Central memory CD8-positive, alpha-beta T cell (primary cell): ENCODE results near the gene TULP3.

ENCODE experiments used
- ATAC-seq: fragments of 150-1000 bp; cut with Tn5 transposase; replicated peaks from 2 replicates; pipeline ENCODE4 v1.10.0; 2022; ENCODE audit warnings: mild to moderate bottlenecking, moderate FRiP score, moderate number of reproducible peaks; ENCODE audit not compliant: poor library complexity, severe bottlenecking; ENCODE audit errors: extremely low read depth
- DNase-seq, 2 donors: peaks; one replicate each; pipeline ENCODE4 v3.0.0; 2021; ENCODE audit warnings: low spot score in 2 of 2
- H3K27ac Mint-ChIP-seq: one replicate; pipeline ENCODE4 v1.8.0; 2022; ENCODE audit warnings: low read depth, mild to moderate bottlenecking, moderate library complexity, mixed read lengths
- H3K27me3 Mint-ChIP-seq: one replicate; pipeline ENCODE4 v1.8.0; 2022; ENCODE audit warnings: mixed read lengths
- H3K36me3 Mint-ChIP-seq: one replicate; pipeline ENCODE4 v1.8.0; 2022; ENCODE audit warnings: mild to moderate bottlenecking, moderate library complexity, mixed read lengths; ENCODE audit not compliant: insufficient read depth
- H3K4me1 Mint-ChIP-seq: one replicate; pipeline ENCODE4 v1.8.0; 2022; ENCODE audit warnings: mixed read lengths
- H3K4me3 Mint-ChIP-seq: one replicate; pipeline ENCODE4 v1.8.0; 2022; ENCODE audit warnings: mild to moderate bottlenecking, moderate library complexity, mixed read lengths
- H3K9me3 Mint-ChIP-seq: one replicate; pipeline ENCODE4 v1.8.0; 2022; ENCODE audit warnings: mixed read lengths

The TULP3 gene

GRCh38 chr12:2922329-2922728, 31.6 kb downstream of the TULP3 start:
- Mint-ChIP-seq H3K9me3 (no peaks in the 10 kb centered on the region), H3K36me3 (peaks cover 15% of the 10 kb centered on the region), H3K4me1 (no peaks in the 10 kb centered on the region), H3K27ac (no peak overlapping the region), H3K27me3 (no peaks in the 10 kb centered on the region), H3K4me3 (no peak overlapping the region)
- DNase-seq = no peak
- no peak for ATAC-seq

DNA sequence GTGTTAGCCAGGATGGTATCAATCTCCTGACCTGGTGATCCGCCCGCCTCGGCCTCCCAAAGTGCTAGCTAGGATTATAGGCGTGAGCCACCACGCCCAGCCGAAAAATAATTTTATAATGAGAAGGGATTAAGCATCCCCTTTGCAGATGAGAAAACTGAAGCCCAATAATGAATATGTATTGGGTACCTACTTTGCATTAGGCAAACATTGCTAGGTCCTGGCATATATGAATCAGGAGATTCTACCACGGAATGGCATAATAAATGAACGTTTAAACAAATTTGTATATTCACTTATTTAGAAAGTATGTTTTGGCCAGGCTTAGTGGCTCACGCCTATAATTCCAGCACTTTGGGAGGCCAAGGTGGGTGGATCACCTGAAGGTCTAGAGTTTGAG, 32.4 kb downstream of the TULP3 start:
- DNase-seq (no peak), ATAC-seq (no peak)
- peaks cover 20% of the 10 kb centered on the region for H3K36me3 Mint-ChIP-seq
- H3K27ac Mint-ChIP-seq = no peak overlapping the region
- H3K27me3 Mint-ChIP-seq = no peaks in the 10 kb centered on the region
- H3K4me1 Mint-ChIP-seq = no peaks in the 10 kb centered on the region
- H3K4me3 Mint-ChIP-seq = no peak overlapping the region
- H3K9me3 Mint-ChIP-seq = no peaks in the 10 kb centered on the region

- Mint-ChIP-seq H3K27ac (no peak overlapping the region), H3K36me3 (peaks cover 20% of the 10 kb centered on the region)
- ATAC-seq = no peak
These were observed 33.3 kb downstream of the TULP3 start for GRCh38 chr12:2924019-2924418.

DNA sequence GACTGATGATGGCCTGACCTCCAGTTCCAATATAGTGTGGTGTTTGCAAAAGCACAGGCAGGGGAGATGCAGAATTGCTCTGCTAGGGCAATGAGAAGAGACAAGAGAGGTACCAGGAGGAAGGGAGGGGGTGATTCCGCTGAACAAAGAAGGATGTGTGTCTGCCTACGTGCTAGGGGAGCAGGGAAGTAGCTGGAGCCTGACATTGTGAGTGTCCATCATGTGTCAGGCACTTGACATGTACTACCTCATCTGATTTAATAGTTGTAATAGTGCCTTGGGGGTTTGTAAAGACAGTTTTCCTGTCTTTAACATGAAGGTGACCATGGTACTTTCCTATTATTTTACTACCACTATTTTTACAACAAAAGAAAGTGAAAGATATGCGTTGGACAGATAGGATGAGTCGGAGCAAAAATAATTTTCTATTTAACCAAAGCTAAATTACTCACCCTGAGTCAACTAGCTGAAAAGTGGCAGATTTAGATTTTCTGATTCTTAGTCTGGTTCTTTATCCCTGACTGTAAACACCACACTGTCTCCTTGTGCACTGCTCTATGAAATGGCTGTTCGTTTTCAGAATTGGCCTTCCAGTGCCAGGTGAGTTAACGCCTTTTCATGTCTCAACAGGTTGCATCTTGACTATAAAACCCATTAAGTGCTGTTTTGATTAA, 34.8 kb downstream of the TULP3 start:
- Mint-ChIP-seq H3K27me3 (no peaks in the 10 kb centered on the region), H3K4me3 (no peak overlapping the region), H3K27ac (no peak overlapping the region), H3K9me3 (no peaks in the 10 kb centered on the region), H3K4me1 (no peaks in the 10 kb centered on the region), H3K36me3 (peaks cover 17% of the 10 kb centered on the region)
- ATAC-seq = no peak
- DNase-seq = no peak

More at GRCh38 chr12:2924019-2924418, 33.3 kb downstream of the TULP3 start:
- Mint-ChIP-seq H3K27me3 (no peaks in the 10 kb centered on the region), H3K4me1 (no peaks in the 10 kb centered on the region), H3K4me3 (no peak overlapping the region), H3K9me3 (no peaks in the 10 kb centered on the region)
- DNase-seq = no peak

DNA sequence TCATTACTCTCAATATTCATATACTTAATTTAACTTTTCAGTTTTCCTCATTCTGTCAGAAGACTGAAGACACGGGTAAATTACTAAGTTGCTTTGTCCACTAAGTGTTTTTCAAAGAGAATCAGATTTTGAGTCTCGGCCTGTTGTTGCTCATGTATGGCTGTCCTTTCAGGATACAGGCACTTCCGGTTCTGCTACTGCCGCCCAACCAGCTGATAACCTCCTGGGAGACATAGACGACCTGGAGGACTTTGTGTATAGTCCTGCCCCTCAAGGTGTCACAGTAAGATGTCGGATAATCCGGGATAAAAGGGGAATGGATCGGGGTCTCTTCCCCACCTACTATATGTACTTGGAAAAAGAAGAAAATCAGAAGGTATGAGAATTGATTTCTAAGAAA, 40.2 kb downstream of the TULP3 start:
- ATAC-seq (no peak), DNase-seq (no peak)
- Mint-ChIP-seq H3K27me3 (no peaks in the 10 kb centered on the region), H3K4me3 (no peak overlapping the region), H3K27ac (no peak overlapping the region), H3K9me3 (no peaks in the 10 kb centered on the region), H3K4me1 (no peaks in the 10 kb centered on the region), H3K36me3 (peaks cover 29% of the 10 kb centered on the region)

GRCh38 chr12:2933586-2933985, 42.9 kb downstream of the TULP3 start:
- no peaks in the 10 kb centered on the region for H3K9me3 Mint-ChIP-seq
- no peak for DNase-seq
- H3K4me3 Mint-ChIP-seq = no peak overlapping the region
- no peak overlapping the region for H3K27ac Mint-ChIP-seq
- no peaks in the 10 kb centered on the region for H3K4me1 Mint-ChIP-seq
- no peaks in the 10 kb centered on the region for H3K27me3 Mint-ChIP-seq
- ATAC-seq = no peak
- H3K36me3 Mint-ChIP-seq = peaks cover 26% of the 10 kb centered on the region

- no peak for ATAC-seq
These were observed 43.7 kb downstream of the TULP3 start for GRCh38 chr12:2934371-2934770.

DNA sequence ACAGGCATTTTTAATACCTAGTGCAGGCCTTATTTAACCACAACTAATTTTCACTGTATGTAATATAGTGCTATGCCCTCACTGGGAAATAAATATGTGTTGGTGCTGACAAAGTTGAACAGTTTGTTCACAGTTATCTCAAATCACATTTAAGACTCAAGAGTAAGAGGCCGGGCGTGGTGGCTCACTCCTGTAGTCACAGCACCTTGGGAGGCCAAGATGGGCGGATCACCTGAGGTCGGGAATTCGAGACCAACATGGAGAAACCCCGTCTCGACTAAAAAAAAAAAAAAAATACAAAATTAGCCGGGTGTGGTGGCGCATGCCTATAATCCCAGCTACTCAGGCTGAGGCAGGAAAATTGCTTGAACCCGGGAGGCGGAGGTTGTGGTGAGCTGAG, 45.6 kb downstream of the TULP3 start:
- DNase-seq (no peak), ATAC-seq (no peak)
- Mint-ChIP-seq H3K27me3 (no peaks in the 10 kb centered on the region), H3K4me3 (no peak overlapping the region), H3K27ac (no peak overlapping the region), H3K36me3 (peaks cover 26% of the 10 kb centered on the region), H3K9me3 (no peaks in the 10 kb centered on the region), H3K4me1 (no peaks in the 10 kb centered on the region)

More at GRCh38 chr12:2934371-2934770, 43.7 kb downstream of the TULP3 start:
- DNase-seq = no peak
- Mint-ChIP-seq H3K36me3 (peaks cover 26% of the 10 kb centered on the region), H3K27me3 (no peaks in the 10 kb centered on the region), H3K27ac (peak overlapping the region; percentile 39), H3K4me1 (no peaks in the 10 kb centered on the region), H3K9me3 (no peaks in the 10 kb centered on the region), H3K4me3 (no peak overlapping the region)

DNA sequence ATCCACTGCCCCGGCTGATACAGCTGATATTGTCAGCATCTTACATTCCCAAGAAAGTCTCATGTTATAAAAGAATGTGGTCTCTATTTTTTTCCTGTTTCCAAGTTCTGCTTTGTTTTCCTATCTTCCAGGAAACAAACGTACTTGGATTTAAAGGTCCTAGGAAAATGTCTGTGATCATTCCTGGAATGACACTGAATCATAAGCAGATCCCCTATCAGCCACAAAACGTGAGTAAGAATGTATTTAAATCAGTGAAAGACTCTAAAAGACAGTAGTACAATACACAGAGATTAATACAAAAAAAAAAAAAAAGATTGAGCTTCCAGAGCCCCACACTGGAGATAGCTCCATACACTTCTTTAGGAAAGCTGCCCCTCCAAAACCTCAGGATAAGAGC, 46.8 kb downstream of the TULP3 start:
- H3K27me3 Mint-ChIP-seq = no peaks in the 10 kb centered on the region
- no peaks in the 10 kb centered on the region for H3K4me1 Mint-ChIP-seq
- ATAC-seq (no peak), DNase-seq (no peak)
- H3K27ac Mint-ChIP-seq = no peak overlapping the region
- H3K9me3 Mint-ChIP-seq = no peaks in the 10 kb centered on the region
- H3K4me3 Mint-ChIP-seq = no peak overlapping the region
- H3K36me3 Mint-ChIP-seq = peaks cover 25% of the 10 kb centered on the region

- no peak for ATAC-seq
- DNase-seq = no peak
- Mint-ChIP-seq H3K9me3 (no peaks in the 10 kb centered on the region), H3K36me3 (peaks cover 19% of the 10 kb centered on the region), H3K4me3 (no peak overlapping the region), H3K27ac (no peak overlapping the region), H3K27me3 (no peaks in the 10 kb centered on the region), H3K4me1 (no peaks in the 10 kb centered on the region)
These were observed 48.5 kb downstream of the TULP3 start for GRCh38 chr12:2939191-2939590.

DNA sequence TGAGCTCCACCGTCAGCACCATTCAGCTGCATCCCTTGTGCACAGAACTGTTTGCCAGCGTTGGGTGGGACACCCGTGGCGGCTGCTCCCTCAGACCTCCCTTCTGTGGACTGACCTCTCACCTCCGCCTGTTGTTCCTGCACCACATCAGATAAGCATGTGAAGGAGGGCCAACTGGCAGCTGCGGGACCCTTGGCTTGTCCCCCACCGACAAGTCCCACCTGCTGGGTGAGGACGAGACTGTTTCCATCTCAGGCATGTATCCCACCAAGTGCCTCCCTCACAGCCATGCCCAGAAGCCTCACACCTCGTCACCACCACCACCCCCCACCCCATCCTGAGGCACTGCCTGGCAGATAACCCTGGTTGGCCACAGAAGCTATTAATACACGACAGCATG, 49.9 kb downstream of the TULP3 start:
- no peak overlapping the region for H3K27ac Mint-ChIP-seq
- no peaks in the 10 kb centered on the region for H3K27me3 Mint-ChIP-seq
- H3K9me3 Mint-ChIP-seq = no peaks in the 10 kb centered on the region

GRCh38 chr12:2941524-2941923, 50.8 kb downstream of the TULP3 start:
- Mint-ChIP-seq H3K9me3 (no peaks in the 10 kb centered on the region), H3K36me3 (peaks cover 10% of the 10 kb centered on the region), H3K4me1 (no peaks in the 10 kb centered on the region), H3K4me3 (no peak overlapping the region), H3K27me3 (no peaks in the 10 kb centered on the region), H3K27ac (no peak overlapping the region)
- ATAC-seq = no peak
- no peak for DNase-seq

More for the DNA sequence above, 49.9 kb downstream of the TULP3 start:
- ATAC-seq (no peak), DNase-seq (no peak)
- no peak overlapping the region for H3K4me3 Mint-ChIP-seq
- peaks cover 12% of the 10 kb centered on the region for H3K36me3 Mint-ChIP-seq
- no peaks in the 10 kb centered on the region for H3K4me1 Mint-ChIP-seq

DNA sequence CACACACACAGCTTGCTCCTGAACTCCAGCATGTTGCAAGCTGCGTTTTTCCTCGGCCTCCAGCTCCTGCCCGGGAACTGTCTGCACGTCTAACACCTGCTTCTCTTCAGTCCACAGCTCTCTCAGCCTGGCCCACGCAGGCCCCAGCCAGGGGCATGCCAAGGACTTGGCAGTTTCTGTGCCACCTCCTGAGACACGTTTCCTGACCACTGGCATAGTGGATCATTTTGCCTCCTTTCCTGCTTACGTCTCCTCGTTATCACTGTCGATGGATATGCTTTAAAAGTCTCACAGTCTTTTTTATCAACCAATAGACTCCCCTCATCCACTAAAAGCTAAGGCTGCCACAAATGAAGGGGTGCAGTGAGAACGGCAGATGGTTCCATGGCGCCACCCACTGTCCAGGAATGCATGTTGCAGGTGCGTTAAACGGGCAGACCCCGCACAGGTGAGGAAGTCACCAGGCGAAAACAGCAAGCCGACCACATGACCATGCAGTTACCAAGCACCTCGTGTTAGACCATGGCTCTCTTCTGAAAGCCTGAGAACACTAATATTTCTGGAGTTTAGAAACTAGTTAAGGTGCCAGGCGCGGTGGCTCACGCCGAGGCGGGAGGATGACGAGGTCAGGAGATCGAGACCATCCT, 53.8 kb downstream of the TULP3 start:
- H3K27ac Mint-ChIP-seq = no peak overlapping the region
- peaks cover 18% of the 10 kb centered on the region for H3K27me3 Mint-ChIP-seq
- H3K36me3 Mint-ChIP-seq = peaks cover 8% of the 10 kb centered on the region
- no peaks in the 10 kb centered on the region for H3K9me3 Mint-ChIP-seq
- ATAC-seq = no peak
- H3K4me3 Mint-ChIP-seq = no peak overlapping the region
- no peaks in the 10 kb centered on the region for H3K4me1 Mint-ChIP-seq
- DNase-seq = peak in 1 of 2 donors; percentile 22
